ENCODE results near the gene SYT3.
"Not testable (repeated sequence)": the region's sequence is repeated elsewhere in the genome, so short reads cannot be mapped to it uniquely, and the experiment has no call there.

SYT3 gene

GRCh38 chr19:50633973-50634372 lies 5.7 kb downstream of the SYT3 start:
- no peak for DNase-seq
- Mint-ChIP-seq H3K27me3 (peaks cover 37% of the 10 kb centered on the region), H3K4me1 (peaks cover 2% of the 10 kb centered on the region), H3K9me3 (peaks cover 21% of the 10 kb centered on the region), H3K36me3 (ENCODE audit: low read depth) (no peaks in the 10 kb centered on the region), H3K4me3 (no peak overlapping the region), H3K27ac (no peak overlapping the region)
- no peak for ATAC-seq

- Mint-ChIP-seq H3K4me1 (no peaks in the 10 kb centered on the region), H3K9me3 (peaks cover 21% of the 10 kb centered on the region), H3K4me3 (no peak overlapping the region), H3K27ac (no peak overlapping the region), H3K27me3 (peaks cover 31% of the 10 kb centered on the region), H3K36me3 (ENCODE audit: low read depth) (no peaks in the 10 kb centered on the region)
- no peak for ATAC-seq
- no peak for DNase-seq
Measured at GRCh38 chr19:50633359-50633758, 6.3 kb downstream of the SYT3 start.

- peaks cover 21% of the 10 kb centered on the region for H3K9me3 Mint-ChIP-seq
- no peaks in the 10 kb centered on the region for H3K4me1 Mint-ChIP-seq
- no peaks in the 10 kb centered on the region for H3K36me3 Mint-ChIP-seq (ENCODE audit: low read depth)
- H3K4me3 Mint-ChIP-seq = no peak overlapping the region
- no peak overlapping the region for H3K27ac Mint-ChIP-seq
- H3K27me3 Mint-ChIP-seq = peaks cover 20% of the 10 kb centered on the region
- DNase-seq (no peak), ATAC-seq (no peak)
Measured at GRCh38 chr19:50632151-50632835, 7.4 kb downstream of the SYT3 start.

GRCh38 chr19:50629801-50630200 lies 9.9 kb downstream of the SYT3 start:
- H3K27me3 Mint-ChIP-seq = peaks cover 11% of the 10 kb centered on the region

GRCh38 chr19:50629194-50629593 lies 10.5 kb downstream of the SYT3 start:
- Mint-ChIP-seq H3K4me3 (no peak overlapping the region), H3K36me3 (ENCODE audit: low read depth) (no peaks in the 10 kb centered on the region), H3K27ac (no peak overlapping the region), H3K9me3 (peaks cover 6% of the 10 kb centered on the region), H3K4me1 (no peaks in the 10 kb centered on the region), H3K27me3 (peaks cover 11% of the 10 kb centered on the region)
- ATAC-seq = no peak
- no peak for DNase-seq

More at GRCh38 chr19:50629801-50630200, 9.9 kb downstream of the SYT3 start:
- Mint-ChIP-seq H3K4me3 (no peak overlapping the region), H3K27ac (no peak overlapping the region), H3K36me3 (ENCODE audit: low read depth) (no peaks in the 10 kb centered on the region), H3K4me1 (no peaks in the 10 kb centered on the region), H3K9me3 (peaks cover 6% of the 10 kb centered on the region)
- DNase-seq = no peak
- ATAC-seq = no peak

- Mint-ChIP-seq H3K4me3 (no peak overlapping the region), H3K27ac (no peak overlapping the region), H3K27me3 (peaks cover 11% of the 10 kb centered on the region), H3K9me3 (peaks cover 5% of the 10 kb centered on the region), H3K36me3 (ENCODE audit: low read depth) (no peaks in the 10 kb centered on the region), H3K4me1 (no peaks in the 10 kb centered on the region)
- ATAC-seq = no peak
- DNase-seq = no peak
Measured at GRCh38 chr19:50628551-50628950, 11.1 kb downstream of the SYT3 start.

- no peak overlapping the region for H3K27ac Mint-ChIP-seq
- peaks cover 1% of the 10 kb centered on the region for H3K9me3 Mint-ChIP-seq
- H3K4me3 Mint-ChIP-seq = no peak overlapping the region
- peaks cover 11% of the 10 kb centered on the region for H3K27me3 Mint-ChIP-seq
- ATAC-seq (no peak), DNase-seq (no peak)
- H3K36me3 Mint-ChIP-seq (ENCODE audit: low read depth) = no peaks in the 10 kb centered on the region
- no peaks in the 10 kb centered on the region for H3K4me1 Mint-ChIP-seq
Measured at GRCh38 chr19:50628146-50628545, 11.5 kb downstream of the SYT3 start.

- Mint-ChIP-seq H3K4me1 (no peaks in the 10 kb centered on the region), H3K27ac (no peak overlapping the region), H3K36me3 (ENCODE audit: low read depth) (no peaks in the 10 kb centered on the region)
Measured at GRCh38 chr19:50626795-50627194, 12.9 kb downstream of the SYT3 start.

GRCh38 chr19:50626011-50626410 lies 13.7 kb downstream of the SYT3 start:
- ATAC-seq (no peak), DNase-seq (no peak)
- Mint-ChIP-seq H3K9me3 (no peaks in the 10 kb centered on the region), H3K27ac (no peak overlapping the region), H3K4me3 (no peak overlapping the region), H3K4me1 (no peaks in the 10 kb centered on the region), H3K27me3 (peaks cover 8% of the 10 kb centered on the region), H3K36me3 (ENCODE audit: low read depth) (no peaks in the 10 kb centered on the region)

More at GRCh38 chr19:50626795-50627194, 12.9 kb downstream of the SYT3 start:
- Mint-ChIP-seq H3K9me3 (no peaks in the 10 kb centered on the region), H3K4me3 (no peak overlapping the region), H3K27me3 (peaks cover 11% of the 10 kb centered on the region)
- ATAC-seq (no peak), DNase-seq (no peak)

GRCh38 chr19:50624949-50625600 lies 14.6 kb downstream of the SYT3 start:
- H3K27ac Mint-ChIP-seq = no peak overlapping the region
- no peaks in the 10 kb centered on the region for H3K4me1 Mint-ChIP-seq
- H3K9me3 Mint-ChIP-seq = no peaks in the 10 kb centered on the region
- no peak for ATAC-seq
- no peak overlapping the region for H3K4me3 Mint-ChIP-seq
- no peak for DNase-seq
- H3K27me3 Mint-ChIP-seq = peaks cover 5% of the 10 kb centered on the region
- no peaks in the 10 kb centered on the region for H3K36me3 Mint-ChIP-seq (ENCODE audit: low read depth)

- not testable (repeated sequence) for DNase-seq; H3K36me3 Mint-ChIP-seq (ENCODE audit: low read depth); ATAC-seq; H3K27ac Mint-ChIP-seq; H3K27me3 Mint-ChIP-seq; H3K9me3 Mint-ChIP-seq; H3K4me1 Mint-ChIP-seq; H3K4me3 Mint-ChIP-seq
Measured at GRCh38 chr19:50620394-50620906, 19.2 kb downstream of the SYT3 start.

GRCh38 chr19:50619184-50619583 lies 20.5 kb downstream of the SYT3 start:
- H3K9me3 Mint-ChIP-seq; H3K27me3 Mint-ChIP-seq; ATAC-seq; H3K36me3 Mint-ChIP-seq (ENCODE audit: low read depth); H3K4me3 Mint-ChIP-seq; H3K27ac Mint-ChIP-seq; DNase-seq; H3K4me1 Mint-ChIP-seq: not testable (repeated sequence)

GRCh38 chr19:50618379-50618778 lies 21.3 kb downstream of the SYT3 start:
- H3K27me3 Mint-ChIP-seq = peaks cover 12% of the 10 kb centered on the region
- H3K36me3 Mint-ChIP-seq (ENCODE audit: low read depth); H3K9me3 Mint-ChIP-seq; H3K4me3 Mint-ChIP-seq; ATAC-seq; H3K27ac Mint-ChIP-seq; DNase-seq; H3K4me1 Mint-ChIP-seq: not testable (repeated sequence)

GRCh38 chr19:50612504-50613404 lies 26.9 kb downstream of the SYT3 start:
- H3K36me3 Mint-ChIP-seq (ENCODE audit: low read depth); H3K9me3 Mint-ChIP-seq; ATAC-seq; DNase-seq; H3K4me3 Mint-ChIP-seq; H3K27ac Mint-ChIP-seq; H3K4me1 Mint-ChIP-seq: not testable (repeated sequence)
- H3K27me3 Mint-ChIP-seq = peaks cover 31% of the 10 kb centered on the region
